ENCODE results near the gene TMEM19.

DNA sequence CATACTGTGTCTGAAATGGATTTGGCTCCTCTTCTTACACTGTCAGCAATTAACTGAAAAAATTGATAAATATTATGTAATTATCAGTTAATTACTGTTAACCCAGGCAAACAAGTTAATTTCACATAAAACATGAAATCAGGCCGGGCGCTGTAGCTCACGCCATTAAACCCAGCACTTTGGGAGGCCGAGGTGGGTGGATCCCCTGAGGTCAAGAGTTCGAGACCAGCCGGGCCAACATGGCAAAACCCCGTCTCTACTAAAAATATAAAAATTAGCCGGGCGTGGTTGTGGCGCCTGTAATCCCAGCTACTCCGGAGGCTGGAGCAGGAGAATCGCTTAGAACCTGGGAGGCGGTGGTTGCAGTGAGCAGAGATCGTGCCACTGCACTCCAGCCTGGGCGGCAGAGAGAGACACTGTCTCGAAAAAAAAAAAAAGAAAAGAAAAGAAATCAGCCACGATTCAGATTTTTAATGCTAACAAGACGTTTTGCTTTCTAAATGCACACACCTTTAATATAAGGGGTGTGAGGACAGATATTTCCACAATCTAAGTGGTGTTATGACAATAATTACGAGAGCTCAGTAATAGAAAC lies 473 bp upstream of the TMEM19 start:
- TF ChIP-seq CSDC2 (CRISPR knock-in tag; IDR thresholded peaks at IDR 0.05) = no peak
- no peak for TF ChIP-seq SNAI2 (CRISPR knock-in tag; IDR thresholded peaks at IDR 0.05)
- no peak for TF ChIP-seq TCF4 (CRISPR knock-in tag; IDR thresholded peaks at IDR 0.05; ENCODE audit: borderline replicate concordance)
- no peak for TF ChIP-seq ZC3H10 (CRISPR knock-in tag; IDR thresholded peaks at IDR 0.05)
- TF ChIP-seq ZFP30 (CRISPR knock-in tag; IDR thresholded peaks at IDR 0.05) = no peak
- TF ChIP-seq ZNF565 (CRISPR knock-in tag; conservative IDR thresholded peaks at IDR 0.05; ENCODE audit: low read depth) = no peak
- TF ChIP-seq, protein P1, sequence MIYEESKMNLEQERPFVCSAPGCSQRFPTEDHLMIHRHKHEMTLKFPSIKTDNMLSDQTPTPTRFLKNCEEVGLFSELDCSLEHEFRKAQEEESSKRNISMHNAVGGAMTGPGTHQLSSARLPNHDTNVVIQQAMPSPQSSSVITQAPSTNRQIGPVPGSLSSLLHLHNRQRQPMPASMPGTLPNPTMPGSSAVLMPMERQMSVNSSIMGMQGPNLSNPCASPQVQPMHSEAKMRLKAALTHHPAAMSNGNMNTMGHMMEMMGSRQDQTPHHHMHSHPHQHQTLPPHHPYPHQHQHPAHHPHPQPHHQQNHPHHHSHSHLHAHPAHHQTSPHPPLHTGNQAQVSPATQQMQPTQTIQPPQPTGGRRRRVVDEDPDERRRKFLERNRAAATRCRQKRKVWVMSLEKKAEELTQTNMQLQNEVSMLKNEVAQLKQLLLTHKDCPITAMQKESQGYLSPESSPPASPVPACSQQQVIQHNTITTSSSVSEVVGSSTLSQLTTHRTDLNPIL (CRISPR knock-in tag; IDR thresholded peaks at IDR 0.05; ENCODE audit: low read depth) = no peak
- TF ChIP-seq TSHZ2 (CRISPR knock-in tag; IDR thresholded peaks at IDR 0.05) = no peak
- no peak for TF ChIP-seq PATZ1 (CRISPR knock-in tag; IDR thresholded peaks at IDR 0.05; ENCODE audit: borderline replicate concordance)
- TF ChIP-seq ARNTL (CRISPR knock-in tag; IDR thresholded peaks at IDR 0.05; ENCODE audit: borderline replicate concordance, low read depth) = no peak
- no peak for TF ChIP-seq ZFP3 (CRISPR knock-in tag; IDR thresholded peaks at IDR 0.05)
- no peak for TF ChIP-seq POU6F1 (CRISPR knock-in tag; IDR thresholded peaks at IDR 0.05; ENCODE audit: borderline replicate concordance, low read depth)
- no peak for TF ChIP-seq BACH2 (CRISPR knock-in tag; IDR thresholded peaks at IDR 0.05; ENCODE audit: borderline replicate concordance)
- TF ChIP-seq RARB (CRISPR knock-in tag; IDR thresholded peaks at IDR 0.05) = no peak
